ENCODE data around the gene GPR17. TPM values are rescaled to one million over a fixed set of nuclear protein-coding genes. Genes with fewer than 3 reads are reported as not detected.

The GPR17 gene
- polyA plus RNA-seq, 1 donor (not counting 4 experiments of a cell fraction or from before 2014, with no cell fraction given), result not detected

- no peaks in the 10 kb centered on the region for H3K79me2 ChIP-seq (ENCODE audit: control insufficient read depth, insufficient read depth, low read length)
- no peak for TF ChIP-seq CTCF (optimal IDR thresholded peaks at IDR 0.05 in 1 of 3, IDR thresholded peaks at IDR 0.05 in 1 of 3, conservative IDR thresholded peaks at IDR 0.05 in 1 of 3; ENCODE audit: extremely low read depth in 1 of 3, insufficient read depth in 2 of 3, low read length in 3 of 3)
- H3K4me3 ChIP-seq (ENCODE audit: control insufficient read depth in 2 of 3, extremely low read depth in 1 of 3, insufficient read depth in 2 of 3, low read depth in 1 of 3, low read length in 3 of 3), result no peak overlapping the region
- no peak overlapping the region for H3K4me2 ChIP-seq (ENCODE audit: control insufficient read depth, extremely low read depth, insufficient read depth, low read depth, low read length)
- H3K27me3 ChIP-seq (ENCODE audit: control insufficient read depth, extremely low read depth, insufficient read depth, low read length), result no peaks in the 10 kb centered on the region
- H3K9me3 ChIP-seq (ENCODE audit: control insufficient read depth, low read depth, low read length), result no peaks in the 10 kb centered on the region
- no peaks in the 10 kb centered on the region for H4K20me1 ChIP-seq (ENCODE audit: control insufficient read depth, extremely low read depth, insufficient read depth, low read length)
- no peaks in the 10 kb centered on the region for H3K36me3 ChIP-seq (ENCODE audit: control insufficient read depth in 2 of 2, extremely low read depth in 1 of 2, insufficient read depth in 2 of 2, low read length in 2 of 2)
- no peak overlapping the region for H2AFZ ChIP-seq (ENCODE audit: control insufficient read depth, low read length)
- dilution Hi-C loops (cut with MboI; ENCODE audit: extremely low pct_ligation_motif_present, low sequenced_read_pairs), result no loop called here
- H3K9me1 ChIP-seq (ENCODE audit: control insufficient read depth, extremely low read depth, insufficient read depth, low read length), result no peaks in the 10 kb centered on the region
- H3K4me1 ChIP-seq (ENCODE audit: control insufficient read depth, extremely low read depth, insufficient read depth, low read length), result peaks cover 5% of the 10 kb centered on the region
- no peak for DNase-seq (ENCODE audit: low read depth, low spot score)
- no peak for FAIRE-seq
- H3K9ac ChIP-seq (ENCODE audit: control insufficient read depth, extremely low read depth, insufficient read depth, low read length), result no peak overlapping the region
- no peak overlapping the region for H3K27ac ChIP-seq (ENCODE audit: control insufficient read depth, insufficient read depth, low read length)
Measured at GRCh38 chr2:127626175-127626574, 19.8 kb upstream of the GPR17 start.

GRCh38 chr2:127626917-127627739 is 18.8 kb upstream of the GPR17 start:
- DNase-seq (ENCODE audit: low read depth, low spot score) (no peak), FAIRE-seq (no peak)
- Histone ChIP-seq H3K9me1 (ENCODE audit: control insufficient read depth, extremely low read depth, insufficient read depth, low read length) (no peaks in the 10 kb centered on the region), H3K9me3 (ENCODE audit: control insufficient read depth, low read depth, low read length) (no peaks in the 10 kb centered on the region), H3K9ac (ENCODE audit: control insufficient read depth, extremely low read depth, insufficient read depth, low read length) (no peak overlapping the region), H3K27me3 (ENCODE audit: control insufficient read depth, extremely low read depth, insufficient read depth, low read length) (no peaks in the 10 kb centered on the region), H3K79me2 (ENCODE audit: control insufficient read depth, insufficient read depth, low read length) (no peaks in the 10 kb centered on the region), H2AFZ (ENCODE audit: control insufficient read depth, low read length) (no peak overlapping the region), H3K36me3 (ENCODE audit: control insufficient read depth in 2 of 2, extremely low read depth in 1 of 2, insufficient read depth in 2 of 2, low read length in 2 of 2) (no peaks in the 10 kb centered on the region), H3K4me1 (ENCODE audit: control insufficient read depth, extremely low read depth, insufficient read depth, low read length) (peaks cover 5% of the 10 kb centered on the region), H3K4me3 (ENCODE audit: control insufficient read depth in 2 of 3, extremely low read depth in 1 of 3, insufficient read depth in 2 of 3, low read depth in 1 of 3, low read length in 3 of 3) (no peak overlapping the region), H4K20me1 (ENCODE audit: control insufficient read depth, extremely low read depth, insufficient read depth, low read length) (no peaks in the 10 kb centered on the region), H3K4me2 (ENCODE audit: control insufficient read depth, extremely low read depth, insufficient read depth, low read depth, low read length) (no peak overlapping the region), H3K27ac (ENCODE audit: control insufficient read depth, insufficient read depth, low read length) (no peak overlapping the region)
- dilution Hi-C loops (cut with MboI; ENCODE audit: extremely low pct_ligation_motif_present, low sequenced_read_pairs), result no loop called here
- no peak for TF ChIP-seq EZH2 (IDR thresholded peaks at IDR 0.05; ENCODE audit: low read length)
- TF ChIP-seq CTCF (optimal IDR thresholded peaks at IDR 0.05 in 1 of 3, IDR thresholded peaks at IDR 0.05 in 1 of 3, conservative IDR thresholded peaks at IDR 0.05 in 1 of 3; ENCODE audit: extremely low read depth in 1 of 3, insufficient read depth in 2 of 3, low read length in 3 of 3), result no peak

Measured in keratinocyte (primary cell).